ENCODE results near the gene CRBN.

DNA sequence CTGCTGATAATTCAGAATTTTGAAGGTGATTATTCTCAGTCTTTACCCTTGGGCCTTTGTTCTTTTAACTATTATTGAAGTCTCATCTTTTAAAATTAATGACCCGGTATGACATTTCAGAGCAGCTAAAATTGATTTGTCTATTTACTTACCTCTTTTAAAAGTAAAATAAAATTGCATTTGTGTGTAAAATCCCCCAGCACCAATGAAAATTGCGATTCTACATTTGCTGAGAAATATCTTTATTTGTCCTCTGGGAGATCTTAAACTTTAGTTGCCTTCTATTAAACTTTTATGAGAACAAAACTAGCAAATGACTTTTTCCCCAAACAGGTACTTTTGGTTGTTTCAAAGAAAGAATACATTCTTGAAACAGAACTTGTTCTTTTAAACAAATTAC is 61.8 kb downstream of the CRBN start:
- TF ChIP-seq, protein P1, sequence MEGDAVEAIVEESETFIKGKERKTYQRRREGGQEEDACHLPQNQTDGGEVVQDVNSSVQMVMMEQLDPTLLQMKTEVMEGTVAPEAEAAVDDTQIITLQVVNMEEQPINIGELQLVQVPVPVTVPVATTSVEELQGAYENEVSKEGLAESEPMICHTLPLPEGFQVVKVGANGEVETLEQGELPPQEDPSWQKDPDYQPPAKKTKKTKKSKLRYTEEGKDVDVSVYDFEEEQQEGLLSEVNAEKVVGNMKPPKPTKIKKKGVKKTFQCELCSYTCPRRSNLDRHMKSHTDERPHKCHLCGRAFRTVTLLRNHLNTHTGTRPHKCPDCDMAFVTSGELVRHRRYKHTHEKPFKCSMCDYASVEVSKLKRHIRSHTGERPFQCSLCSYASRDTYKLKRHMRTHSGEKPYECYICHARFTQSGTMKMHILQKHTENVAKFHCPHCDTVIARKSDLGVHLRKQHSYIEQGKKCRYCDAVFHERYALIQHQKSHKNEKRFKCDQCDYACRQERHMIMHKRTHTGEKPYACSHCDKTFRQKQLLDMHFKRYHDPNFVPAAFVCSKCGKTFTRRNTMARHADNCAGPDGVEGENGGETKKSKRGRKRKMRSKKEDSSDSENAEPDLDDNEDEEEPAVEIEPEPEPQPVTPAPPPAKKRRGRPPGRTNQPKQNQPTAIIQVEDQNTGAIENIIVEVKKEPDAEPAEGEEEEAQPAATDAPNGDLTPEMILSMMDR (IDR thresholded peaks at IDR 0.05) = no peak
- no peak for TF ChIP-seq POLR2AphosphoS5 (IDR thresholded peaks at IDR 0.05)
- TF ChIP-seq POLR2A (IDR thresholded peaks at IDR 0.05) = no peak
